OCI-M2 (cell line): ENCODE measurements around the gene MAL.
"Not testable (repeated sequence)": the region's sequence is repeated elsewhere in the genome, so short reads cannot be mapped to it uniquely, and the experiment has no call there.

Experiments used
- DNase-seq: peaks from one replicate; lab custom pipeline; 2025; ENCODE audit not compliant: unreplicated experiment; lab: John Stamatoyannopoulos, UW

The MAL gene

DNA sequence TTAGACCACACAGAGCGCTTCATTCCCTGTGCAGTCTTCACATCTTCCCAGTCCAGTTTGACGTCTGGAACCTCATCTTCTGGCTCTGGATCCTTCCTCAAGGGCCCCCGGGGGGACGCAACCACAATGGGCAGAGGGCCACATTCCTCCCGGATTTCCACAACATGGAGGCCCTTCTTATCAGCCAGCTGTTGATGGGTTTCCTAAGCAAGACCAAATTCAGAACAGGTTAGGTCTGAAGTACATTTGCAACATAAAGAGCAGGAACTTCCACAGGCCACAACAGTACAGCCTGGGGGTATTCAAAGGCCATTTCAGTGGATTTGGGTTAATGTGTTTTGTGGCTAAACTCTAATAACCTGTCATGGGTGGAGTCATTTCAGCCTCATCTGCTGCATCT is 61.9 kb downstream of the MAL start:
- no peak for DNase-seq

DNA sequence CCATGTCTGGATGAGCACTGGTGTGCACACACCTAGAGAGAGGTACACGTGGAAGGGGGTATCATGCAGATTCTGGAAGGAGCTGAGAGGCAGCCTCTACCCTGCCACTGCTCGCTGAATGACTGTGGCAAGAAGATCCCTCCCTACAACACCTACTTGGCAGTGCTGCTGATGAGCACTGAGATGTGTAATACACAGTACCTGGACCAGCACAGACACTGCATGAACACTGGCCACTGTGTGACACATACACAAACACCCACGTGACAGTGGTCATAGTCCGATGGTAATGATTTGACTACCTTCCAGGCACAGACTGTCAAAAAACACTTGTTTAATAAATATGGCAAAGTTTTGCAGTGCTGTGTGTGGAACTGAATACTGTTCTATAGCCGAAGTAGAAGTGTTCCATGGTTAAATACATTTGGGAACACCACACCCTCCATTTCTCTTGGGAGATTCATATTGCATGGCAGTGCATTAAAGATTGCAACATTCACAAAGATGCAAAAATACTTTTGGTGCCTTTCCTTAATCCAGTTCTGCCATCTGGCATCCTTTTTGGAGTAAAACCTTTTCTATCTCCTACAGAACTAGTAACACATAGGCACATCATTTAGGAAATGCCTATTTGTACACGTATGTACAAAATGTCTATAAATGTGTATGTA is 66.5 kb downstream of the MAL start:
- DNase-seq, result no peak

DNA sequence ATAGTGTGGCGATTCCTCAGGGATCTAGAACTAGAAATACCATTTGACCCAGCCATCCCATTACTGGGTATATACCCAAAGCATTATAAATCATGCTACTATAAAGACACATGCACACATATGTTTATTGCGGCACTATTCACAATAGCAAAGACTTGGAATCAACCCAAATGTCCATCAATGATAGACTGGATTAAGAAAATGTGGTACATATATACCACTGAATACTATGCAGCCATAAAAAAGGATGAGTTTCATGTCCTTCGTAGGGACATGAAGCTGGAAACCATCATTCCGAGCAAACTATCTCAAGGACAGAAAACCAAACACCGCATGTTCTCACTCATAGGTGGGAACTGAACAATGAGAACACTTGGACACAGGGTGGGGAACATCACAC is 72.8 kb downstream of the MAL start:
- not testable (repeated sequence) for DNase-seq

DNA sequence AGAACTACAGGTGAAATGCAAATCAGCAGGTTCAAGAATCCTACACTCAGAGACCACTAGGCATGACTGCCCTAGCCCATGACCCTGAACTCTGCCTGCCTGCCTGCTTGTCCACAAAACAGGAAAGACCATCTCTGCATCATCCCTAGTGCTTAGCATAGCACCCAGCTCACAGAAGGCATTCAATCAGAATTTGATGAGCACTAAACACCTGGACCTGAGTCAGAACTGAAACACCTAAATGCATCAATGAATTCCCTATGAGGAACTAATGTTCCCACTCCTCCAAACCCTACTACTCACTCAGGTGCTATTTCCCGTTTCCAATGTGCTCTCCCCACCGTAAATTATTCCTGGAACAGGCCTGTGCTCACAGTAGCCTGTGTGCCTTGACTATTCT is 74.4 kb downstream of the MAL start:
- DNase-seq, result no peak
